GM18502 (cell line): ENCODE results near the gene ALPK1.
"Not testable (repeated sequence)": the region's sequence is repeated elsewhere in the genome, so short reads cannot be mapped to it uniquely, and the experiment has no call there.

Source experiments
- ATAC-seq: cut with Tn5 transposase; IDR thresholded peaks from one replicate; pipeline ENCODE4 v1.9.1; 2021; ENCODE audit warnings: mild to moderate bottlenecking; ENCODE audit not compliant: unreplicated experiment, poor library complexity

The ALPK1 gene

GRCh38 chr4:112296949-112297880, at the start of gene ALPK1:
Gene ALPK1 (plus strand): TSS chr4:112297369.
- ATAC-seq: peak; percentile 91

GRCh38 chr4:112251019-112251643, 46.0 kb upstream of the ALPK1 start:
- no peak for ATAC-seq

GRCh38 chr4:112252234-112252633, 44.9 kb upstream of the ALPK1 start:
- no peak for ATAC-seq

GRCh38 chr4:112253382-112254000, 43.7 kb upstream of the ALPK1 start:
- peak; percentile 88 for ATAC-seq

- ATAC-seq: no peak
Observed at GRCh38 chr4:112257098-112257497, 40.1 kb upstream of the ALPK1 start.

GRCh38 chr4:112266823-112267222, 30.3 kb upstream of the ALPK1 start:
- ATAC-seq: no peak

- no peak for ATAC-seq
Observed at GRCh38 chr4:112270051-112270450, 27.1 kb upstream of the ALPK1 start.

- ATAC-seq: no peak
Observed at GRCh38 chr4:112270640-112271421, 26.3 kb upstream of the ALPK1 start.

- ATAC-seq: no peak
Observed at GRCh38 chr4:112272292-112272691, 24.9 kb upstream of the ALPK1 start.

GRCh38 chr4:112274959-112275358, 22.2 kb upstream of the ALPK1 start:
- ATAC-seq: no peak

GRCh38 chr4:112276113-112276512, 21.1 kb upstream of the ALPK1 start:
- ATAC-seq: no peak

- no peak for ATAC-seq
Observed at GRCh38 chr4:112277220-112277619, 19.9 kb upstream of the ALPK1 start.

GRCh38 chr4:112277705-112278448, 19.3 kb upstream of the ALPK1 start:
- no peak for ATAC-seq

GRCh38 chr4:112279025-112279881, 17.9 kb upstream of the ALPK1 start:
- peak; percentile 68 for ATAC-seq

- peak; percentile 29 for ATAC-seq
Observed at GRCh38 chr4:112279882-112280315, 17.3 kb upstream of the ALPK1 start.

- no peak for ATAC-seq
Observed at GRCh38 chr4:112280386-112281056, 16.6 kb upstream of the ALPK1 start.

GRCh38 chr4:112281895-112282398, 15.2 kb upstream of the ALPK1 start:
- not testable (repeated sequence) for ATAC-seq
